C4-2B (cell line): ENCODE data around the gene R3HDML.
"Not testable (repeated sequence)": the region's sequence is repeated elsewhere in the genome, so short reads cannot be mapped to it uniquely, and the experiment has no call there.

ENCODE experiments used
- H3K27ac ChIP-seq: fragments of 450-650 bp; 2 replicates; pipeline ENCODE4 v1.5.1; 2017
- CTCF ChIP-seq: fragments of 450-650 bp; conservative IDR thresholded peaks from 2 replicates; pipeline ENCODE4 v1.5.1; 2017; ENCODE audit warnings: mild to moderate bottlenecking
- ZFX ChIP-seq: fragments of 450-650 bp; IDR thresholded peaks from 2 replicates; pipeline ENCODE4 v1.6.1; 2017

The R3HDML gene

GRCh38 chr20:44310664-44311639 is 25.9 kb upstream of the R3HDML start, which contains the start of gene FITM2:
TSS of gene FITM2 (minus strand) at chr20:44311202. CDS start at chr20:44311148, 54 bp downstream.
- peak within 1 kb of the TSS; percentile 91 for H3K27ac ChIP-seq
- peak; percentile 24; the same call in 1 of the 2 replicates for TF ChIP-seq ZFX
- peak; percentile 99 for TF ChIP-seq CTCF

- TF ChIP-seq CTCF (no peak), ZFX (no peak)
- no peak overlapping the region for H3K27ac ChIP-seq
These were observed 22.0 kb upstream of the R3HDML start for GRCh38 chr20:44314870-44315269.

DNA sequence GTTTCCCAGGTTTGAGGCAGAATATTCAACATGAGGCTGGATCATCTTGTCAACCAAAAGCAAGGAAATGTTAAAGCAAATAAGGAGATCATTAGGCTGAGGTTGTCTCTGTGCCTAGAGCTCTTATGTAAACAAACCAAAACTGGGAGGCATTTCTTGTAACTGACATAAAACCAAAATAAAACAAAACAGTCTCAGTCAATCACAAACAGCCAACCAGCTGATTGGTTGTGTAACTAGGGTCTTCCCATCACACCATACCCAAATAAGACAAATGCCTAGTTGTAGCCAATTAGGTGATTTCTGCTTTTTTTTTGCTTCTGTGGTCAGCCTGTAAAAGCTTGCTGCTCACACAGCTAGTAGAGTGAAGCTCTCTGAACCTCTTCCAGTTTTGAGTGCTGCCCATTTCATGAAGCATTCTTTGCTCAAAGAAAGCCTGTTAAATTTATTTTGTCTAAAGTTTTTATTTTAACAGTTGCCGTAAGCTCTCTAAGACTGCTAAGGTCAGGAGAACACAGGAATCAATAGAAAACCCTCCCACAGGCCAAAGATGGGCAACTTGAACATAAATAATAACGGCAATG is 16.9 kb upstream of the R3HDML start:
- no peak overlapping the region for H3K27ac ChIP-seq
- no peak for TF ChIP-seq ZFX
- TF ChIP-seq CTCF, result no peak

DNA sequence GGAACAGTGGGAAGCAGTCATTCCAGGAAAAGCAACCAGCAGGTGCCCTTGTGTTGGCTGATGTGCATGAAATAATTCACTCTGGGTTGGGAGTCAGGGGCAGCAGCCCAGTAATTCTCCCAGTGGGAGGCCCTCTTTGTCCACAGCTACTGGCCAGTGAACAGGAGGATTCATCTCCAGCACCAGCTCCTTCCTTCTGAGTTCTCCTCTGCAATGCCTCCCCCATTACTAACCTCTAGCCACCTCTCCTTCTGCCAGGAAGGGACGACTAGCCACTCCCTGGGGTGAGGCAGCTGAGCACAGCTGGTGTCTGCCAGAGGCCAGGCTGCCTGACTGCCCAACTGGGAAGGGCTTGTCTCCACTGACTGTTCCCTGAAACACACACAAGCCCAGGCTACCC is 12.5 kb upstream of the R3HDML start:
- no peak for TF ChIP-seq ZFX
- no peak for TF ChIP-seq CTCF
- H3K27ac ChIP-seq, result no peak overlapping the region

DNA sequence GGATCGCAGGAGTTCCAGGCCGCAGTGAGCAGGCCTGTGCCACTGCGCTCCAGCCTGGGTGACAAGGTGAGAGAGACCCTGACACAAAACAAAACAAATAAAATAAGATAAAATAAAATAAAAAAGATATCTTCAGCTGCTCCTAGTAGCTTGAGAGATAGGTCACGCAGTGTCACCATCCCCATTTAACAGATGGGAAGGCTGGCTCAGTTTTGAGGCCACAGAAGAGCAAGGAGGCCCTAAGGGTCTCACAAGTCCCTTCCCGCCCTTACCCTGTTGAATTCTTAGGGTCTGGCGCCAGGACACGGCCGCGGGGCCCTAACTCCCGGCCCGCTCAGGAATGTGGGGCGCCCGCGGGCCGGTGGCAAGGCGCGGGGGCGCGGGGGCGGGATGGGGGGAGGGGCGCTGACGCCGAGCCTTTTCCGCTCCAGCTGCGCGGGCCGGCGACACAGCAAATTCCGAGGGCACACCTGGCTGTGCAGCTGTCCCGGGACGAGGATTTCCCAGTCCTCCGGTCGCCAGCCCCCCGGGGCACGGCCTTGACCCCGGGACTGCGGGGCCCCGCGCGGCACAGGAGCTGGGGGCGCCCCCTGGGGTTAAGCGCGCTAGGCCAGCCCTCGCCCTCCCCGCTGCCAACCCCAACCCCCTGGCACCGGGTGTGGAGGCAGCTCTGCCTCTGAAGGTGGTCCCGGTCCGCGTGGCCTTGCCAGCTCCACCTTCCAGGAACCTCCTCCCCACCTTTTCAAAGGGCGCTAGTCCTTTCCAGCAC is 10.3 kb upstream of the R3HDML start:
- H3K27ac ChIP-seq, result no peak overlapping the region
- TF ChIP-seq ZFX, result no peak
- no peak for TF ChIP-seq CTCF

- H3K27ac ChIP-seq, result not testable (repeated sequence)
These were observed 9.1 kb upstream of the R3HDML start for GRCh38 chr20:44327748-44328147.

GRCh38 chr20:44328428-44328827 is 8.4 kb upstream of the R3HDML start:
- H3K27ac ChIP-seq, result no peak overlapping the region
- TF ChIP-seq CTCF (no peak), ZFX (no peak)
